ENCODE data around the gene PUM2. TPM values are rescaled to one million over a fixed set of nuclear protein-coding genes. Genes with fewer than 3 reads are reported as not detected.
A peak's percentile ranks its signal among the peaks of the same experiment; 100 is the strongest.

PUM2 gene
- total and polyA plus RNA-seq, 4 donors = 27.4 to 145 (median 51.0) TPM

- H3K4me3 ChIP-seq = no peak overlapping the region
- no peaks in the 10 kb centered on the region for H3K27me3 ChIP-seq (ENCODE audit: control insufficient read depth in 3 of 3, insufficient read depth in 3 of 3, low read length in 2 of 3)
- DNase-seq (peak; percentile 44 to 89 (median 89)), ATAC-seq (ENCODE audit: insufficient read depth, low FRiP score) (no peak)
- no peak overlapping the region for H3K27ac ChIP-seq (ENCODE audit: low read depth in 1 of 2, low read length in 1 of 2)
- TF ChIP-seq, protein P1, sequence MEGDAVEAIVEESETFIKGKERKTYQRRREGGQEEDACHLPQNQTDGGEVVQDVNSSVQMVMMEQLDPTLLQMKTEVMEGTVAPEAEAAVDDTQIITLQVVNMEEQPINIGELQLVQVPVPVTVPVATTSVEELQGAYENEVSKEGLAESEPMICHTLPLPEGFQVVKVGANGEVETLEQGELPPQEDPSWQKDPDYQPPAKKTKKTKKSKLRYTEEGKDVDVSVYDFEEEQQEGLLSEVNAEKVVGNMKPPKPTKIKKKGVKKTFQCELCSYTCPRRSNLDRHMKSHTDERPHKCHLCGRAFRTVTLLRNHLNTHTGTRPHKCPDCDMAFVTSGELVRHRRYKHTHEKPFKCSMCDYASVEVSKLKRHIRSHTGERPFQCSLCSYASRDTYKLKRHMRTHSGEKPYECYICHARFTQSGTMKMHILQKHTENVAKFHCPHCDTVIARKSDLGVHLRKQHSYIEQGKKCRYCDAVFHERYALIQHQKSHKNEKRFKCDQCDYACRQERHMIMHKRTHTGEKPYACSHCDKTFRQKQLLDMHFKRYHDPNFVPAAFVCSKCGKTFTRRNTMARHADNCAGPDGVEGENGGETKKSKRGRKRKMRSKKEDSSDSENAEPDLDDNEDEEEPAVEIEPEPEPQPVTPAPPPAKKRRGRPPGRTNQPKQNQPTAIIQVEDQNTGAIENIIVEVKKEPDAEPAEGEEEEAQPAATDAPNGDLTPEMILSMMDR (IDR thresholded peaks at IDR 0.05; ENCODE audit: control extremely low read depth, extremely low read depth) = no peak
- WGBS, 2 donors = 67 to 77% methylated on average over 4 of the region's 4 CpGs
- no peaks in the 10 kb centered on the region for H3K9me3 ChIP-seq (ENCODE audit: control insufficient read depth in 4 of 4, insufficient read depth in 3 of 4, low read length in 3 of 4)
- H3K36me3 ChIP-seq (ENCODE audit: control insufficient read depth in 4 of 4, insufficient read depth in 4 of 4, low read length in 4 of 4) = no peaks in the 10 kb centered on the region
- H3K9ac ChIP-seq (ENCODE audit: insufficient read depth in 1 of 2, low read length in 2 of 2) = peak overlapping the region in 1 of 2 donors; percentile 48
- peaks cover 0 to 11% (median 0%) of the 10 kb centered on the region in 5 donors for H3K4me1 ChIP-seq (ENCODE audit: control insufficient read depth in 5 of 5, insufficient read depth in 5 of 5, low read length in 5 of 5)
Measured at GRCh38 chr2:20371323-20372025, 20.8 kb upstream of the PUM2 start.

GRCh38 chr2:20370191-20370590 lies 19.5 kb upstream of the PUM2 start:
- ATAC-seq (ENCODE audit: insufficient read depth, low FRiP score) (no peak), DNase-seq (no peak)
- H3K4me3 ChIP-seq = no peak overlapping the region
- H3K9me3 ChIP-seq (ENCODE audit: control insufficient read depth in 4 of 4, insufficient read depth in 3 of 4, low read length in 3 of 4) = no peaks in the 10 kb centered on the region
- no peak overlapping the region for H3K27ac ChIP-seq (ENCODE audit: low read depth in 1 of 2, low read length in 1 of 2)
- H3K9ac ChIP-seq (ENCODE audit: insufficient read depth in 1 of 2, low read length in 2 of 2) = no peak overlapping the region
- WGBS, 2 donors = 51 to 83% methylated on average over 5 of the region's 5 CpGs
- TF ChIP-seq, protein P1 (IDR thresholded peaks at IDR 0.05; ENCODE audit: control extremely low read depth, extremely low read depth) = no peak
- no peaks in the 10 kb centered on the region for H3K36me3 ChIP-seq (ENCODE audit: control insufficient read depth in 4 of 4, insufficient read depth in 4 of 4, low read length in 4 of 4)
- H3K4me1 ChIP-seq (ENCODE audit: control insufficient read depth in 5 of 5, insufficient read depth in 5 of 5, low read length in 5 of 5) = peaks cover 0 to 11% (median 0%) of the 10 kb centered on the region in 5 donors
- H3K27me3 ChIP-seq (ENCODE audit: control insufficient read depth in 3 of 3, insufficient read depth in 3 of 3, low read length in 2 of 3) = no peaks in the 10 kb centered on the region

- TF ChIP-seq, protein P1 (IDR thresholded peaks at IDR 0.05; ENCODE audit: control extremely low read depth, extremely low read depth) = no peak
- Histone ChIP-seq H3K4me1 (ENCODE audit: control insufficient read depth in 5 of 5, insufficient read depth in 5 of 5, low read length in 5 of 5) (peaks cover 0 to 11% (median 0%) of the 10 kb centered on the region in 5 donors), H3K9ac (ENCODE audit: insufficient read depth in 1 of 2, low read length in 2 of 2) (no peak overlapping the region), H3K27me3 (ENCODE audit: control insufficient read depth in 3 of 3, insufficient read depth in 3 of 3, low read length in 2 of 3) (no peaks in the 10 kb centered on the region), H3K27ac (ENCODE audit: low read depth in 1 of 2, low read length in 1 of 2) (no peak overlapping the region), H3K9me3 (ENCODE audit: control insufficient read depth in 4 of 4, insufficient read depth in 3 of 4, low read length in 3 of 4) (no peaks in the 10 kb centered on the region), H3K36me3 (ENCODE audit: control insufficient read depth in 4 of 4, insufficient read depth in 4 of 4, low read length in 4 of 4) (no peaks in the 10 kb centered on the region), H3K4me3 (no peak overlapping the region)
- no peak for DNase-seq
- ATAC-seq (ENCODE audit: insufficient read depth, low FRiP score) = no peak
- 72 to 90% methylated on average over 9 of the region's 9 CpGs for WGBS, 2 donors
Measured at GRCh38 chr2:20369366-20369765, 18.7 kb upstream of the PUM2 start.

All from lung (tissue), 12 donors.